ENCODE data around the gene ASB16.
A peak's percentile ranks its signal among the peaks of the same experiment; 100 is the strongest.

ASB16 gene

GRCh38 chr17:44209786-44210341 is 39.4 kb downstream of the ASB16 start:
- DNase-seq (ENCODE audit: low read depth in 3 of 3) = no peak

- peak; percentile 79 to 86 (median 85) for DNase-seq (ENCODE audit: low read depth in 3 of 3)
Measured at GRCh38 chr17:44210342-44211192, 40.1 kb downstream of the ASB16 start.

- no peak for DNase-seq (ENCODE audit: low read depth in 3 of 3)
Measured at GRCh38 chr17:44211281-44212265, 41.1 kb downstream of the ASB16 start.

GRCh38 chr17:44212507-44213402 is 42.3 kb downstream of the ASB16 start:
- DNase-seq (ENCODE audit: low read depth in 3 of 3) = no peak

GRCh38 chr17:44213403-44214229 is 43.1 kb downstream of the ASB16 start:
- DNase-seq (ENCODE audit: low read depth in 3 of 3) = no peak

GRCh38 chr17:44214230-44214494 is 43.7 kb downstream of the ASB16 start:
- DNase-seq (ENCODE audit: low read depth in 3 of 3) = no peak

- no peak for DNase-seq (ENCODE audit: low read depth in 3 of 3)
Measured at GRCh38 chr17:44214896-44215295, 44.4 kb downstream of the ASB16 start.

- DNase-seq (ENCODE audit: low read depth in 3 of 3) = no peak
Measured at GRCh38 chr17:44216173-44216572, 45.7 kb downstream of the ASB16 start.

- no peak for DNase-seq (ENCODE audit: low read depth in 3 of 3)
Measured at GRCh38 chr17:44216694-44217093, 46.2 kb downstream of the ASB16 start.

GRCh38 chr17:44217738-44218343 is 47.3 kb downstream of the ASB16 start:
- no peak for DNase-seq (ENCODE audit: low read depth in 3 of 3)

GRCh38 chr17:44218344-44219107 is 48.0 kb downstream of the ASB16 start:
- DNase-seq (ENCODE audit: low read depth in 3 of 3) = peak; percentile 82 to 83 (median 82)

GRCh38 chr17:44219108-44219615 is 48.7 kb downstream of the ASB16 start:
- peak in 2 of 3 experiments; percentile 51 to 57 for DNase-seq (ENCODE audit: low read depth in 3 of 3)

- DNase-seq (ENCODE audit: low read depth in 3 of 3) = peak in 2 of 3 experiments; percentile 51 to 60
Measured at GRCh38 chr17:44219616-44220212, 49.2 kb downstream of the ASB16 start, which contains the start of gene UBTF. UBTF (minus strand) TSS chr17:44219675; CDS start chr17:44218229, 1,446 bp downstream.

GRCh38 chr17:44220213-44221083 is 49.9 kb downstream of the ASB16 start:
- peak in 1 of 3 experiments; percentile 52 for DNase-seq (ENCODE audit: low read depth in 3 of 3)

- DNase-seq (ENCODE audit: low read depth in 3 of 3) = peak in 1 of 3 experiments; percentile 42
Measured at GRCh38 chr17:44221084-44221861, 50.8 kb downstream of the ASB16 start.

GRCh38 chr17:44221862-44222111 is 51.3 kb downstream of the ASB16 start:
- peak in 1 of 3 experiments; percentile 25 for DNase-seq (ENCODE audit: low read depth in 3 of 3)
